Activated T-helper 17 cell treated with anti-CD3 and anti-CD28 coated beads, Interleukin-2, amount 50 U/mL, for 72 hours (primary cell): Measurements from ENCODE around the gene EXOC6. TPM values are rescaled to one million over a fixed set of nuclear protein-coding genes. Genes with fewer than 3 reads are reported as not detected.
A peak's percentile ranks its signal among the peaks of the same experiment; 100 is the strongest.

Source experiments
- ATAC-seq: fragments of 150-1000 bp; cut with Tn5 transposase; replicated peaks from 2 replicates; pipeline ENCODE4 v1.10.0; 2021; ENCODE audit warnings: mild to moderate bottlenecking, moderate library complexity
- H3K27ac Mint-ChIP-seq: one replicate; pipeline ENCODE4 v1.8.0; 2022; ENCODE audit warnings: mixed read lengths
- H3K27me3 Mint-ChIP-seq: one replicate; pipeline ENCODE4 v1.8.0; 2022; ENCODE audit warnings: mixed read lengths
- H3K36me3 Mint-ChIP-seq: one replicate; pipeline ENCODE4 v1.8.0; 2022; ENCODE audit warnings: low read depth, mild to moderate bottlenecking, mixed read lengths
- H3K4me1 Mint-ChIP-seq: one replicate; pipeline ENCODE4 v1.8.0; 2022; ENCODE audit warnings: mixed read lengths
- H3K4me3 Mint-ChIP-seq: one replicate; pipeline ENCODE4 v1.8.0; 2022; ENCODE audit warnings: mild to moderate bottlenecking, mixed read lengths
- H3K9me3 Mint-ChIP-seq: one replicate; pipeline ENCODE4 v1.8.0; 2022; ENCODE audit warnings: mixed read lengths
- total RNA-seq, 2 donors: library from RNA; stranded (reverse); gene quantifications; one replicate each; pipeline ENCODE4 v1.2.3, GENCODE V29; 2022

EXOC6 gene
- total RNA-seq, 2 donors from 2014 or later: 9.8 to 12.1 TPM

GRCh38 chr10:93071674-93072224 is 223.4 kb downstream of the EXOC6 start:
- Mint-ChIP-seq H3K9me3 (no peaks in the 10 kb centered on the region), H3K27me3 (peaks cover 62% of the 10 kb centered on the region), H3K4me1 (peaks cover 10% of the 10 kb centered on the region), H3K27ac (no peak overlapping the region), H3K36me3 (no peaks in the 10 kb centered on the region), H3K4me3 (peak overlapping the region; percentile 57)
- no peak for ATAC-seq

- Mint-ChIP-seq H3K4me1 (peaks cover 10% of the 10 kb centered on the region), H3K36me3 (no peaks in the 10 kb centered on the region), H3K27me3 (peaks cover 59% of the 10 kb centered on the region), H3K4me3 (peak overlapping the region; percentile 57), H3K9me3 (no peaks in the 10 kb centered on the region), H3K27ac (no peak overlapping the region)
- peak; percentile 18 for ATAC-seq
These were observed 223.9 kb downstream of the EXOC6 start for GRCh38 chr10:93072225-93072712.

GRCh38 chr10:93072713-93073538 is 224.6 kb downstream of the EXOC6 start:
- Mint-ChIP-seq H3K9me3 (no peaks in the 10 kb centered on the region), H3K36me3 (no peaks in the 10 kb centered on the region), H3K27me3 (peaks cover 56% of the 10 kb centered on the region), H3K4me3 (peak overlapping the region; percentile 57), H3K4me1 (peaks cover 10% of the 10 kb centered on the region), H3K27ac (no peak overlapping the region)
- ATAC-seq: peak; percentile 21

- Mint-ChIP-seq H3K27ac (no peak within 1 kb of the TSS), H3K36me3 (no peaks in the 10 kb centered on the region), H3K4me3 (peak within 1 kb of the TSS; percentile 78), H3K4me1 (peaks cover 8% of the 10 kb centered on the region), H3K9me3 (no peaks in the 10 kb centered on the region), H3K27me3 (peaks cover 56% of the 10 kb centered on the region)
- no peak for ATAC-seq
These were observed 225.3 kb downstream of the EXOC6 start, which contains the start of gene CYP26A1 for GRCh38 chr10:93073539-93074146. Gene CYP26A1 (plus strand): TSS chr10:93073893. CDS start chr10:93073935, 42 bp downstream.

- H3K27me3 Mint-ChIP-seq: peaks cover 52% of the 10 kb centered on the region
- H3K9me3 Mint-ChIP-seq: no peaks in the 10 kb centered on the region
- H3K27ac Mint-ChIP-seq: no peak overlapping the region
- H3K4me3 Mint-ChIP-seq: peak overlapping the region; percentile 78
- H3K4me1 Mint-ChIP-seq: peaks cover 6% of the 10 kb centered on the region
- ATAC-seq: no peak
- no peaks in the 10 kb centered on the region for H3K36me3 Mint-ChIP-seq
These were observed 225.9 kb downstream of the EXOC6 start for GRCh38 chr10:93074147-93074596.

- peaks cover 6% of the 10 kb centered on the region for H3K4me1 Mint-ChIP-seq
- peaks cover 53% of the 10 kb centered on the region for H3K27me3 Mint-ChIP-seq
- peak overlapping the region; percentile 78 for H3K4me3 Mint-ChIP-seq
- no peak overlapping the region for H3K27ac Mint-ChIP-seq
- no peaks in the 10 kb centered on the region for H3K36me3 Mint-ChIP-seq
- no peaks in the 10 kb centered on the region for H3K9me3 Mint-ChIP-seq
- ATAC-seq: no peak
These were observed 226.5 kb downstream of the EXOC6 start for GRCh38 chr10:93074597-93075368.

GRCh38 chr10:93075369-93076221 is 227.3 kb downstream of the EXOC6 start:
- Mint-ChIP-seq H3K27ac (no peak overlapping the region), H3K9me3 (no peaks in the 10 kb centered on the region), H3K36me3 (no peaks in the 10 kb centered on the region), H3K4me3 (peak overlapping the region; percentile 78), H3K4me1 (peaks cover 10% of the 10 kb centered on the region), H3K27me3 (peaks cover 51% of the 10 kb centered on the region)
- peak; percentile 50 for ATAC-seq

GRCh38 chr10:93076871-93077270 is 228.6 kb downstream of the EXOC6 start:
- no peak for ATAC-seq
- H3K27me3 Mint-ChIP-seq: peaks cover 47% of the 10 kb centered on the region
- H3K27ac Mint-ChIP-seq: no peak overlapping the region
- H3K4me3 Mint-ChIP-seq: no peak overlapping the region
- H3K4me1 Mint-ChIP-seq: peaks cover 10% of the 10 kb centered on the region
- no peaks in the 10 kb centered on the region for H3K9me3 Mint-ChIP-seq
- H3K36me3 Mint-ChIP-seq: no peaks in the 10 kb centered on the region

GRCh38 chr10:93077860-93078337 is 229.6 kb downstream of the EXOC6 start:
- no peak for ATAC-seq
- Mint-ChIP-seq H3K4me3 (no peak overlapping the region), H3K27ac (no peak overlapping the region), H3K4me1 (peaks cover 10% of the 10 kb centered on the region), H3K9me3 (no peaks in the 10 kb centered on the region), H3K27me3 (peaks cover 42% of the 10 kb centered on the region), H3K36me3 (no peaks in the 10 kb centered on the region)

GRCh38 chr10:93079663-93080349 is 231.5 kb downstream of the EXOC6 start:
- peak overlapping the region; percentile 5 for H3K27ac Mint-ChIP-seq

GRCh38 chr10:93080350-93081046 is 232.2 kb downstream of the EXOC6 start:
- Mint-ChIP-seq H3K27ac (peak overlapping the region; percentile 5), H3K9me3 (no peaks in the 10 kb centered on the region), H3K4me3 (peak overlapping the region; percentile 6), H3K27me3 (peaks cover 35% of the 10 kb centered on the region), H3K4me1 (peaks cover 9% of the 10 kb centered on the region), H3K36me3 (no peaks in the 10 kb centered on the region)
- peak; percentile 64 for ATAC-seq

More at GRCh38 chr10:93079663-93080349, 231.5 kb downstream of the EXOC6 start:
- Mint-ChIP-seq H3K4me1 (peaks cover 10% of the 10 kb centered on the region), H3K4me3 (peak overlapping the region; percentile 6), H3K9me3 (no peaks in the 10 kb centered on the region), H3K27me3 (peaks cover 36% of the 10 kb centered on the region), H3K36me3 (no peaks in the 10 kb centered on the region)
- ATAC-seq: no peak

GRCh38 chr10:93081318-93081717 is 233.0 kb downstream of the EXOC6 start:
- H3K4me3 Mint-ChIP-seq: no peak overlapping the region
- H3K4me1 Mint-ChIP-seq: peaks cover 5% of the 10 kb centered on the region
- H3K27ac Mint-ChIP-seq: no peak overlapping the region
- peaks cover 33% of the 10 kb centered on the region for H3K27me3 Mint-ChIP-seq
- ATAC-seq: no peak
- H3K9me3 Mint-ChIP-seq: no peaks in the 10 kb centered on the region
- H3K36me3 Mint-ChIP-seq: no peaks in the 10 kb centered on the region
